ENCODE measurements around the gene GRSF1.

Gene GRSF1

DNA sequence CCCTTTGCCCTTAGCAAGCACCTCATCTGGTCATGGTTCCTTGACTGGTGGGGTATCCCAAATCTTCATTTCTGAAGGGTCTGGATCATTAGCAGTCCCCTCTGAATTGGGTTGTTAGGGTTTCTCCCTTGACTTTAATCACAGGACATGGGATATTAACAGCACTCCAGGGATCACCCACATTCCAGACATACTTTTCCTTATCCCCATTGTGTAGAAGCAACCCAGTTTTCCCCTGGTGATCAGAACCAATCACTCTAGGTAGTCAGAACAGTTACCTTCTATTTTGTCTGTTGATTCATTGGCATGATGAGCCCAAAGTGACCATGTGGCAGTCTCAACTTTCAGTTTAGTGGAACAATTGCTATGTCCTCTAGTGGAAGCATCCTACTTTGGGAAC is 29.1 kb upstream of the GRSF1 start:
- TF ChIP-seq CTCF (IDR thresholded peaks at IDR 0.05; ENCODE audit: low read depth, low read length, missing control alignments), result no peak
- no peak for DNase-seq (ENCODE audit: low read depth)
- no peak overlapping the region for H3K4me3 ChIP-seq (ENCODE audit: low read depth, low read length)

DNA sequence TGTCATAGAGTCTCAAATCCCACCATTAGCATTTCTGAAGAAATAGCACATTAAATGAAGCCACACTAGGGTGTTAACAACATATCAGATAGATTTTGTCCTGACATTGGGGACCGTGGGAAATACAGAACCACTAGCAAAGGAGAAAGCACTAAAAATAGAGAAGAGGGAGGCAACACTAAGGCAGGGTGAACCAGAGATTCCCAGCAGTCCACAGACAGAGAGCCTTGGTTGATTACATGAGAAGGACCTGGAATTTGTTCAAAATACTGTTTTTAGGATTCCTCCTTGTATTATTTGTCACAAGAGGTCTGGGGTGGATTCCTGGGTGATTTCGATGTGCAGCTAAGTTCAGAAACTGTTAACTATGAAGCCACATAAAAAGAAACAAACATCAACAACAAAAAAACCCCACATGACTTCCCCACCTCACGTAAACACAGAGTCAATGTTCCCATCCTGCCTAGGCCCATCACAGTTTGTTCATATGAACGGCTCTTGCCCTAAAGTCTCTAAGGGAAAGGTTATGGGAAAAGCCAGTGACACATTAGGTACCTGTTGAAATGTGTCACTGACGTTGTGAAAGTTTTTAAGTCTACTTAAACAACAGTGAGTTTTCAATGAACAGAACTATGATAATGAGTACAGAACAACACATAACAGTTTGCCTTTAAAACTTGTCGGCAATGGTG is 23.6 kb upstream of the GRSF1 start:
- peak; percentile 5 for DNase-seq (ENCODE audit: low read depth)
- H3K4me3 ChIP-seq (ENCODE audit: low read depth, low read length), result no peak overlapping the region; the same call in 1 of the 2 replicates
- TF ChIP-seq CTCF (IDR thresholded peaks at IDR 0.05; ENCODE audit: low read depth, low read length, missing control alignments), result no peak

GRCh38 chr4:70859066-70859465 is 19.4 kb upstream of the GRSF1 start:
- no peak for DNase-seq (ENCODE audit: low read depth)
- no peak overlapping the region for H3K4me3 ChIP-seq (ENCODE audit: low read depth, low read length)
- TF ChIP-seq CTCF (IDR thresholded peaks at IDR 0.05; ENCODE audit: low read depth, low read length, missing control alignments), result no peak

DNA sequence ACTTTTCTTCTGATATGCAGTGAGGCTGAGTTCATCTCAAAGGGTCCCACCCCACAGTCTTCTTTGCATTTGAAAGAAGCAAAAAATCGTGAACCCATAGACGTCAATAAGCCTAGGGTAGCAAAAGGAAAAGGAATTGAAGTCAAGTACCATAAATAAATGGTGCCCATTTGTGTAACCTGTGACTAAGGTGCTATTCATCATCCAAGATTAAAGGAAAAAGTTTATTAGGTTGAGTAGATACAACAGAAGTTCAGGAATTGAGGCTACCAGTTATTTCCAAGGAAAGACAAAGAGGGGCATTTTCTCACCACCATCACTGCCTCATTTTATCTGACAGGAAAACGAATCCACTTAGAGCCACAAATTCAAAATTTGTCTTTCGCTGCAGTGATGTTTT is 18.8 kb upstream of the GRSF1 start:
- TF ChIP-seq CTCF (IDR thresholded peaks at IDR 0.05; ENCODE audit: low read depth, low read length, missing control alignments), result no peak
- H3K4me3 ChIP-seq (ENCODE audit: low read depth, low read length), result no peak overlapping the region
- no peak for DNase-seq (ENCODE audit: low read depth)

GRCh38 chr4:70855464-70855863 is 15.8 kb upstream of the GRSF1 start:
- no peak overlapping the region for H3K4me3 ChIP-seq (ENCODE audit: low read depth, low read length)
- no peak for DNase-seq (ENCODE audit: low read depth)
- TF ChIP-seq CTCF (IDR thresholded peaks at IDR 0.05; ENCODE audit: low read depth, low read length, missing control alignments), result no peak

DNA sequence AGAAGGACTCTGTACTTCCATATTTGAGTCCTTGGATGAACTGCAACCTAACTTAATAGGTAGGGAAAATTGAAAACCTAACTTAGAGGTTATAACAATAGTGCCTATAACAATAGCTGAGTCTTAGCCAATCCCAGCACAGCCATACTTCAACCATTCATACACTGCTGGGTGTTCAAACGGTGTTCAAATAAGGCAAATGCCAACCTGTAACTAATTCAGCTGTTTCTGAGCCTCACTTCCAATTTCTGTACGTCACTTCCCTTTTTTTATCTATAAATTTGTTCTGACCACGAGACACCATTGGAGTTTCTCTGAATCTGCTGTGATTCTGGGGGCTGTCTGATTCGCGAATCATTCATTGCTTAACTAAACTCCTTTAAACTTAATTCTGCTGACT is 9.6 kb upstream of the GRSF1 start:
- H3K4me3 ChIP-seq (ENCODE audit: low read depth, low read length), result no peak overlapping the region
- no peak for DNase-seq (ENCODE audit: low read depth)
- TF ChIP-seq CTCF (IDR thresholded peaks at IDR 0.05; ENCODE audit: low read depth, low read length, missing control alignments), result no peak

DNA sequence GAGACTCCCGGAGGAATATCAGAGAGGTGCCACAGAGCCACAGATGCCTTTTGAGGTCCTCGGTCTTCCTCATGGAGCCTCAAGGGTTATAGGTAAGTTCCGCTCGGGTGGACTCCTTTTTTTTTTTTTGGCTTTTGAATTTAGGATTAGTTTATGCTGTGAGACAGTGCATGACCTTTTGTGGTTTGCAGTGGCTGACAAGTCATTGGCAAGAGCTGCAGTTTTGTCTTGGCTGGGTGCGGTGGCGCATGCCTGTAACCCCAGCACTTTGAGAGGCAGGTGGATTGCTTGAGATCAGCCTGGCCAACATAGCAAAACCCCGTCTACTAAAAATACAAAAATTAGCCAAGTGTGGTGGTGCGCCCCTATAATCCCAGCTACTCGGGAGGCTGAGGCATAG is 4.5 kb upstream of the GRSF1 start:
- no peak overlapping the region for H3K4me3 ChIP-seq (ENCODE audit: low read depth, low read length)
- DNase-seq (ENCODE audit: low read depth), result peak; percentile 43

More for the DNA sequence above, 4.5 kb upstream of the GRSF1 start:
- no peak for TF ChIP-seq CTCF (IDR thresholded peaks at IDR 0.05; ENCODE audit: low read depth, low read length, missing control alignments)
